ENCODE results near the gene C10orf62.
"Not testable (repeated sequence)": the region's sequence is repeated elsewhere in the genome, so short reads cannot be mapped to it uniquely, and the experiment has no call there.

The C10orf62 gene

GRCh38 chr10:97572214-97572989, 17.1 kb upstream of the C10orf62 start, which contains the start of gene ANKRD2:
TSS of gene ANKRD2 (plus strand) at chr10:97572779. CDS start at chr10:97572789, 10 bp downstream.
- Histone ChIP-seq H3K4me3 (ENCODE audit: low read length) (no peak within 1 kb of the TSS), H3K4me1 (ENCODE audit: insufficient read depth, low read length) (peaks cover 6% of the 10 kb centered on the region), H3K27me3 (ENCODE audit: insufficient read depth, low read length) (peaks cover 3% of the 10 kb centered on the region), H2AFZ (ENCODE audit: low read depth, low read length) (no peak within 1 kb of the TSS), H3K9me3 (ENCODE audit: low read length) (no peaks in the 10 kb centered on the region), H3K36me3 (ENCODE audit: insufficient read depth, low read length) (no peaks in the 10 kb centered on the region)

GRCh38 chr10:97573021-97573420, 16.5 kb upstream of the C10orf62 start:
- no peaks in the 10 kb centered on the region for H3K36me3 ChIP-seq (ENCODE audit: insufficient read depth, low read length)
- H3K27me3 ChIP-seq (ENCODE audit: insufficient read depth, low read length), result peaks cover 3% of the 10 kb centered on the region
- no peak overlapping the region for H2AFZ ChIP-seq (ENCODE audit: low read depth, low read length)
- peaks cover 6% of the 10 kb centered on the region for H3K4me1 ChIP-seq (ENCODE audit: insufficient read depth, low read length)
- no peaks in the 10 kb centered on the region for H3K9me3 ChIP-seq (ENCODE audit: low read length)
- H3K4me3 ChIP-seq (ENCODE audit: low read length), result no peak overlapping the region

GRCh38 chr10:97573672-97574071, 15.8 kb upstream of the C10orf62 start:
- Histone ChIP-seq H3K9me3 (ENCODE audit: low read length) (no peaks in the 10 kb centered on the region), H3K36me3 (ENCODE audit: insufficient read depth, low read length) (no peaks in the 10 kb centered on the region), H3K27me3 (ENCODE audit: insufficient read depth, low read length) (peaks cover 3% of the 10 kb centered on the region), H3K4me1 (ENCODE audit: insufficient read depth, low read length) (peaks cover 6% of the 10 kb centered on the region), H2AFZ (ENCODE audit: low read depth, low read length) (no peak overlapping the region), H3K4me3 (ENCODE audit: low read length) (no peak overlapping the region)

GRCh38 chr10:97574374-97575126, 15.0 kb upstream of the C10orf62 start:
- H3K36me3 ChIP-seq (ENCODE audit: insufficient read depth, low read length), result no peaks in the 10 kb centered on the region
- H2AFZ ChIP-seq (ENCODE audit: low read depth, low read length), result no peak overlapping the region
- peaks cover 3% of the 10 kb centered on the region for H3K27me3 ChIP-seq (ENCODE audit: insufficient read depth, low read length)

GRCh38 chr10:97575127-97575668, 14.3 kb upstream of the C10orf62 start:
- Histone ChIP-seq H2AFZ (ENCODE audit: low read depth, low read length) (no peak overlapping the region), H3K9me3 (ENCODE audit: low read length) (no peaks in the 10 kb centered on the region), H3K27me3 (ENCODE audit: insufficient read depth, low read length) (peaks cover 3% of the 10 kb centered on the region), H3K4me3 (ENCODE audit: low read length) (no peak overlapping the region), H3K4me1 (ENCODE audit: insufficient read depth, low read length) (peaks cover 6% of the 10 kb centered on the region), H3K36me3 (ENCODE audit: insufficient read depth, low read length) (no peaks in the 10 kb centered on the region)

More at GRCh38 chr10:97574374-97575126, 15.0 kb upstream of the C10orf62 start:
- H3K4me3 ChIP-seq (ENCODE audit: low read length), result no peak overlapping the region
- H3K4me1 ChIP-seq (ENCODE audit: insufficient read depth, low read length), result peaks cover 6% of the 10 kb centered on the region
- H3K9me3 ChIP-seq (ENCODE audit: low read length), result no peaks in the 10 kb centered on the region

GRCh38 chr10:97576487-97576886, 13.0 kb upstream of the C10orf62 start:
- H3K4me3 ChIP-seq (ENCODE audit: low read length); H3K27me3 ChIP-seq (ENCODE audit: insufficient read depth, low read length); H3K9me3 ChIP-seq (ENCODE audit: low read length); H2AFZ ChIP-seq (ENCODE audit: low read depth, low read length); H3K4me1 ChIP-seq (ENCODE audit: insufficient read depth, low read length); H3K36me3 ChIP-seq (ENCODE audit: insufficient read depth, low read length): not testable (repeated sequence)

GRCh38 chr10:97577701-97578100, 11.8 kb upstream of the C10orf62 start:
- Histone ChIP-seq H2AFZ (ENCODE audit: low read depth, low read length) (no peak overlapping the region), H3K27me3 (ENCODE audit: insufficient read depth, low read length) (peaks cover 3% of the 10 kb centered on the region), H3K4me3 (ENCODE audit: low read length) (no peak overlapping the region), H3K36me3 (ENCODE audit: insufficient read depth, low read length) (no peaks in the 10 kb centered on the region), H3K4me1 (ENCODE audit: insufficient read depth, low read length) (no peaks in the 10 kb centered on the region), H3K9me3 (ENCODE audit: low read length) (no peaks in the 10 kb centered on the region)

GRCh38 chr10:97578171-97578844, 11.2 kb upstream of the C10orf62 start:
- H3K4me3 ChIP-seq (ENCODE audit: low read length), result no peak overlapping the region
- H3K9me3 ChIP-seq (ENCODE audit: low read length), result no peaks in the 10 kb centered on the region
- H3K27me3 ChIP-seq (ENCODE audit: insufficient read depth, low read length), result peaks cover 3% of the 10 kb centered on the region
- no peak overlapping the region for H2AFZ ChIP-seq (ENCODE audit: low read depth, low read length)
- no peaks in the 10 kb centered on the region for H3K36me3 ChIP-seq (ENCODE audit: insufficient read depth, low read length)
- no peaks in the 10 kb centered on the region for H3K4me1 ChIP-seq (ENCODE audit: insufficient read depth, low read length)

- no peak overlapping the region for H3K4me3 ChIP-seq (ENCODE audit: low read length)
- no peaks in the 10 kb centered on the region for H3K36me3 ChIP-seq (ENCODE audit: insufficient read depth, low read length)
- peaks cover 3% of the 10 kb centered on the region for H3K27me3 ChIP-seq (ENCODE audit: insufficient read depth, low read length)
- no peaks in the 10 kb centered on the region for H3K4me1 ChIP-seq (ENCODE audit: insufficient read depth, low read length)
- no peaks in the 10 kb centered on the region for H3K9me3 ChIP-seq (ENCODE audit: low read length)
- H2AFZ ChIP-seq (ENCODE audit: low read depth, low read length), result no peak overlapping the region
Observed at GRCh38 chr10:97580421-97581367, 8.8 kb upstream of the C10orf62 start.

GRCh38 chr10:97582169-97582568, 7.4 kb upstream of the C10orf62 start:
- H3K4me3 ChIP-seq (ENCODE audit: low read length), result no peak overlapping the region

GRCh38 chr10:97583476-97583875, 6.0 kb upstream of the C10orf62 start:
- no peak overlapping the region for H3K4me3 ChIP-seq (ENCODE audit: low read length)
- H2AFZ ChIP-seq (ENCODE audit: low read depth, low read length), result no peak overlapping the region
- H3K4me1 ChIP-seq (ENCODE audit: insufficient read depth, low read length), result no peaks in the 10 kb centered on the region
- H3K9me3 ChIP-seq (ENCODE audit: low read length), result no peaks in the 10 kb centered on the region
- H3K36me3 ChIP-seq (ENCODE audit: insufficient read depth, low read length), result no peaks in the 10 kb centered on the region
- no peaks in the 10 kb centered on the region for H3K27me3 ChIP-seq (ENCODE audit: insufficient read depth, low read length)

More at GRCh38 chr10:97582169-97582568, 7.4 kb upstream of the C10orf62 start:
- H3K4me1 ChIP-seq (ENCODE audit: insufficient read depth, low read length), result no peaks in the 10 kb centered on the region
- H3K27me3 ChIP-seq (ENCODE audit: insufficient read depth, low read length), result no peaks in the 10 kb centered on the region
- H2AFZ ChIP-seq (ENCODE audit: low read depth, low read length), result no peak overlapping the region
- no peaks in the 10 kb centered on the region for H3K36me3 ChIP-seq (ENCODE audit: insufficient read depth, low read length)
- no peaks in the 10 kb centered on the region for H3K9me3 ChIP-seq (ENCODE audit: low read length)
